ENCODE measurements around the gene SH3BP5L.

The SH3BP5L gene

DNA sequence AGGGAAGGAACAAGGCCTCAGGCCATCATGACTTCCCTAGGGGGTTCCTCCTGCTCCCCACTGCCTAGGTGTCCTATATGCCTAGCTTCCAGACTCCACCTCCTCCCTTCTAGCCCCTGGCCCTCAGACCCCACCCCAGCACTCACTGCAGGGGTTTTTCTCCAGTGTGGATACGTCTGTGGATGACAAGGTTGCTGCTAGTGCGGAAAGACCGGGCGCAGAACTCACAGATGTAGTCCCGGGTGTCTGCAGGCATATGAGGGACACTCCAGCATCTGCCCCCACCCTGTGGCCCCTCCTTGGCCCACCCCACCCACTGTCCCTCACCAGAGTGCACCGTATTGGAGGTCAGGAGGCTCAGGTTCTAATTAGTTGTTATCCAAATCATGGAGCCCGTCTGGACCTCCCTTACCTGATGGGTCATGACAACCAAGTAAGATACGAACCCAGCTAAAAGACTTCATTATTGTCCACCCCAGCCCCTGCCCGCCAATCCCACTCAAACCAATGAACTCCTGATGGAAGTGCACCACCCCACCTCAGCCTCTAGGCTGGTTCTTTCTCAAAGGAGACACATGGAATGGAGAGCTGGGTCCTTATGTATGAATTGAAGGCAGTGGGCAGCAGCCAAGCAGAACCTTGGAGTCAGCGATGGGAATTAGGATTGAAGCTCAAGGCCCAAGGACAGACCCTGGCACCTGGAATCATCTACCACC lies 25.0 kb upstream of the SH3BP5L start:
- Histone ChIP-seq H3K27me3 (ENCODE audit: control insufficient read depth, insufficient read depth, low read length) (no peaks in the 10 kb centered on the region), H3K4me1 (ENCODE audit: control insufficient read depth, insufficient read depth, low read length) (no peaks in the 10 kb centered on the region), H3K4me3 (ENCODE audit: low read depth, low read length) (no peak overlapping the region), H3K27ac (ENCODE audit: low read depth, low read length) (no peak overlapping the region), H3K9ac (ENCODE audit: low read depth, low read length) (no peak overlapping the region), H3K36me3 (ENCODE audit: control insufficient read depth, insufficient read depth, low read length) (peaks cover 96% of the 10 kb centered on the region), H3K9me3 (ENCODE audit: control insufficient read depth, insufficient read depth, low read length) (no peaks in the 10 kb centered on the region)

- Histone ChIP-seq H3K9ac (ENCODE audit: low read depth, low read length) (no peak overlapping the region), H3K4me3 (ENCODE audit: low read depth, low read length) (no peak overlapping the region), H3K9me3 (ENCODE audit: control insufficient read depth, insufficient read depth, low read length) (no peaks in the 10 kb centered on the region), H3K27ac (ENCODE audit: low read depth, low read length) (no peak overlapping the region), H3K27me3 (ENCODE audit: control insufficient read depth, insufficient read depth, low read length) (no peaks in the 10 kb centered on the region), H3K36me3 (ENCODE audit: control insufficient read depth, insufficient read depth, low read length) (peaks cover 96% of the 10 kb centered on the region), H3K4me1 (ENCODE audit: control insufficient read depth, insufficient read depth, low read length) (no peaks in the 10 kb centered on the region)
Measured at GRCh38 chr1:248850124-248850523, 24.4 kb upstream of the SH3BP5L start.

DNA sequence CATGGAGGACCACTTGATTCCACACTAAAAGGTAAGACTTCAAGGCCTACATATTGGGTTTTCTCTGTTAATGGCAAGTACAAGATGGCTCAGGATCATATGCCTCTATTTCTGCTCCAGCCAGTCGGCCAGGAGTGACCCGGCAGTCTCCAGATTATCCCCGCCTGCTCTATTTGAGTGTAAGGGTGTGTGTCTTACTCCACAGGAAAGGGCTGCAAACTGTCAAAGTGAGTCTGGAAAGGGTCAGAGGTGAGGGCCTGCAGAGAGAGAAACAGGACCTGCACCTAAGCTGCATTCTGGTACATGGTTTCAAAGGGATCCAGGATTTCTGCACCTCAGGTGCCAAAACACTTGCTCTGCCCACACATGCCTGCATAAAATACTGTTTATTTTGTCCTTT lies 23.9 kb upstream of the SH3BP5L start:
- no peak overlapping the region for H3K9ac ChIP-seq (ENCODE audit: low read depth, low read length)
- H3K4me1 ChIP-seq (ENCODE audit: control insufficient read depth, insufficient read depth, low read length) = no peaks in the 10 kb centered on the region
- no peaks in the 10 kb centered on the region for H3K9me3 ChIP-seq (ENCODE audit: control insufficient read depth, insufficient read depth, low read length)
- H3K27ac ChIP-seq (ENCODE audit: low read depth, low read length) = no peak overlapping the region
- no peaks in the 10 kb centered on the region for H3K27me3 ChIP-seq (ENCODE audit: control insufficient read depth, insufficient read depth, low read length)
- H3K36me3 ChIP-seq (ENCODE audit: control insufficient read depth, insufficient read depth, low read length) = peaks cover 96% of the 10 kb centered on the region
- no peak overlapping the region for H3K4me3 ChIP-seq (ENCODE audit: low read depth, low read length)

GRCh38 chr1:248849152-248849551 lies 23.4 kb upstream of the SH3BP5L start:
- no peaks in the 10 kb centered on the region for H3K4me1 ChIP-seq (ENCODE audit: control insufficient read depth, insufficient read depth, low read length)
- peaks cover 95% of the 10 kb centered on the region for H3K36me3 ChIP-seq (ENCODE audit: control insufficient read depth, insufficient read depth, low read length)
- H3K27me3 ChIP-seq (ENCODE audit: control insufficient read depth, insufficient read depth, low read length) = no peaks in the 10 kb centered on the region
- H3K9ac ChIP-seq (ENCODE audit: low read depth, low read length) = no peak overlapping the region
- no peak overlapping the region for H3K27ac ChIP-seq (ENCODE audit: low read depth, low read length)
- no peak overlapping the region for H3K4me3 ChIP-seq (ENCODE audit: low read depth, low read length)
- no peaks in the 10 kb centered on the region for H3K9me3 ChIP-seq (ENCODE audit: control insufficient read depth, insufficient read depth, low read length)

- Histone ChIP-seq H3K27ac (ENCODE audit: low read depth, low read length) (no peak overlapping the region), H3K9ac (ENCODE audit: low read depth, low read length) (no peak overlapping the region), H3K4me3 (ENCODE audit: low read depth, low read length) (no peak overlapping the region), H3K9me3 (ENCODE audit: control insufficient read depth, insufficient read depth, low read length) (no peaks in the 10 kb centered on the region), H3K27me3 (ENCODE audit: control insufficient read depth, insufficient read depth, low read length) (no peaks in the 10 kb centered on the region), H3K4me1 (ENCODE audit: control insufficient read depth, insufficient read depth, low read length) (no peaks in the 10 kb centered on the region), H3K36me3 (ENCODE audit: control insufficient read depth, insufficient read depth, low read length) (peaks cover 90% of the 10 kb centered on the region)
Measured at GRCh38 chr1:248848602-248849001, 22.9 kb upstream of the SH3BP5L start.

DNA sequence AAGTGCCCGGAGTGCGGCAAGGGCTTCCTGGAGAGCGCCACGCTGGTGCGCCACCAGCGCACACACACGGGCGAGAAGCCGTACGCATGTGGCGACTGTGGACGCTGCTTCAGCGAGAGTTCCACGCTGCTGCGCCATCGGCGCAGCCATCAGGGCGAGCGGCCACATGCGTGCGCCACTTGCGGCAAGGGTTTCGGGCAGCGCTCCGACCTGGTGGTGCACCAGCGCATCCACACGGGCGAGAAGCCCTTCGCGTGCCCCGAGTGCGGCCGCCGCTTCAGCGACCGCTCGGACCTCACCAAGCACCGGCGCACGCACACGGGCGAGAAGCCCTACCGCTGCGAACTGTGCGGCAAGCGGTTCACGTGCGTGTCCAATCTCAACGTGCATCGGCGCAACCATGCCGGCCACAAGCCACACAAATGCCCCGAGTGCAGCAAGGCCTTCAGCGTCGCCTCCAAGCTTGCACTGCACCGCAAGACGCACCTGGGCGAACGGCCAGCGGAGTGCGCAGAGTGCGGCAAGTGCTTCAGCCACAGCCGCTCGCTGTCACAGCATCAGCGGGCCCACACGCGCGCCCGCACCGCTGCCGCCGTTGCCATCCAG lies 22.3 kb upstream of the SH3BP5L start:
- Histone ChIP-seq H3K27me3 (ENCODE audit: control insufficient read depth, insufficient read depth, low read length) (no peaks in the 10 kb centered on the region), H3K36me3 (ENCODE audit: control insufficient read depth, insufficient read depth, low read length) (peaks cover 86% of the 10 kb centered on the region), H3K4me3 (ENCODE audit: low read depth, low read length) (no peak overlapping the region), H3K9me3 (ENCODE audit: control insufficient read depth, insufficient read depth, low read length) (no peaks in the 10 kb centered on the region), H3K27ac (ENCODE audit: low read depth, low read length) (no peak overlapping the region), H3K9ac (ENCODE audit: low read depth, low read length) (no peak overlapping the region), H3K4me1 (ENCODE audit: control insufficient read depth, insufficient read depth, low read length) (no peaks in the 10 kb centered on the region)

- H3K27me3 ChIP-seq (ENCODE audit: control insufficient read depth, insufficient read depth, low read length) = no peaks in the 10 kb centered on the region
- no peak overlapping the region for H3K4me3 ChIP-seq (ENCODE audit: low read depth, low read length)
- H3K9ac ChIP-seq (ENCODE audit: low read depth, low read length) = no peak overlapping the region
- peaks cover 80% of the 10 kb centered on the region for H3K36me3 ChIP-seq (ENCODE audit: control insufficient read depth, insufficient read depth, low read length)
- H3K27ac ChIP-seq (ENCODE audit: low read depth, low read length) = no peak overlapping the region
- H3K4me1 ChIP-seq (ENCODE audit: control insufficient read depth, insufficient read depth, low read length) = no peaks in the 10 kb centered on the region
- no peaks in the 10 kb centered on the region for H3K9me3 ChIP-seq (ENCODE audit: control insufficient read depth, insufficient read depth, low read length)
Measured at GRCh38 chr1:248847181-248847955, 21.7 kb upstream of the SH3BP5L start.

GRCh38 chr1:248844526-248844925 lies 18.8 kb upstream of the SH3BP5L start:
- Histone ChIP-seq H3K9me3 (ENCODE audit: control insufficient read depth, insufficient read depth, low read length) (no peaks in the 10 kb centered on the region), H3K9ac (ENCODE audit: low read depth, low read length) (no peak overlapping the region), H3K36me3 (ENCODE audit: control insufficient read depth, insufficient read depth, low read length) (peaks cover 55% of the 10 kb centered on the region), H3K4me1 (ENCODE audit: control insufficient read depth, insufficient read depth, low read length) (0 out of 2 replicates have a peak, but pooled peaks cover 3% of the 10 kb centered on the region), H3K4me3 (ENCODE audit: low read depth, low read length) (no peak overlapping the region), H3K27ac (ENCODE audit: low read depth, low read length) (no peak overlapping the region), H3K27me3 (ENCODE audit: control insufficient read depth, insufficient read depth, low read length) (no peaks in the 10 kb centered on the region)

DNA sequence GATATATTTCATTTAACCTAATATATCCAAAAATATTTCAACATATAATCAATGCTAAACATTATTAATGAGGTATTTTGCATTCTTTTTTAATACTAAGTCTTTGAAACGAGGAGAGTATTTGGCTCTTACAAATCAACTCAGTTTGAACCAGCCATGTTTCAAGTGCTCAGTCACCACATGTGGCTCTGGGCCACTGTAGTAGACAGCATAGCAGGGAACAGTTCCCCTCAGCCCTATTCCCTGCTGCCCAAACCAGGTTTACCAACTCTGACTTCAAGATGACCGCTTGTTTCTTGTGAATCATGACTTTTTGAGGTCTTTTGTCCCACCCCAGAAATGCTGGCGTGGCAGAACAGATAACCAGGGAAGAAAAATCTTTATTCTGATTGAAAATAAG lies 18.0 kb upstream of the SH3BP5L start:
- H3K27ac ChIP-seq (ENCODE audit: low read depth, low read length) = no peak overlapping the region
- no peak overlapping the region for H3K9ac ChIP-seq (ENCODE audit: low read depth, low read length)
- H3K9me3 ChIP-seq (ENCODE audit: control insufficient read depth, insufficient read depth, low read length) = no peaks in the 10 kb centered on the region
- peaks cover 46% of the 10 kb centered on the region for H3K36me3 ChIP-seq (ENCODE audit: control insufficient read depth, insufficient read depth, low read length)
- 0 out of 2 replicates have a peak, but pooled peaks cover 3% of the 10 kb centered on the region for H3K4me1 ChIP-seq (ENCODE audit: control insufficient read depth, insufficient read depth, low read length)
- H3K4me3 ChIP-seq (ENCODE audit: low read depth, low read length) = no peak overlapping the region
- no peaks in the 10 kb centered on the region for H3K27me3 ChIP-seq (ENCODE audit: control insufficient read depth, insufficient read depth, low read length)

DNA sequence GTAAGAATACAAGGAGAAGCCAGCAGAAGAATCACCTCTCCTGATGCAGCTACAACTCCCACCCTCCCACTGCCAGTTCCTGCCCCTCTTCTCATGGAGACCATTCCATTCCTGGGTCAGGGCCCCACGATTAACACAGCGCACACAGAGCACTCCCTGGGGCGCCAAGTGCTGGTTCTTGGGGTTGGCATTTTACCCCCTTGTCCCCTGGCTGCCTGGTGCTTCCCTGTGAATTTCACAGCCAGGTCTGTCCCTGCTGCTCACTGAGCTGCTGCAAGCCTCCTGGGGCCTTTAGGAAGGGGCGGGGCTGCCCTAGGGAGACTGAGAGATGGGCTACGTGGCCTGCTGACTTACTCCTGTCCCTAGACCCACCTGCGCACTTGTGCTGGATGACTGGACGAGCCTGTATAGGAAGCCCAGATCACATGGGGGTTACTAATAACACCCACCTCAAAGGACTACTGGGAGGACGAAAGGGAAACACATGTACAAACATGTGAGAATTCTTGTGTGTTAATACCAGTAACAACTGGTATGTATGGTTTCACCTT lies 17.1 kb upstream of the SH3BP5L start:
- H3K4me3 ChIP-seq (ENCODE audit: low read depth, low read length) = no peak overlapping the region
- no peaks in the 10 kb centered on the region for H3K27me3 ChIP-seq (ENCODE audit: control insufficient read depth, insufficient read depth, low read length)
- peaks cover 38% of the 10 kb centered on the region for H3K36me3 ChIP-seq (ENCODE audit: control insufficient read depth, insufficient read depth, low read length)
- no peak overlapping the region for H3K27ac ChIP-seq (ENCODE audit: low read depth, low read length)
- H3K9ac ChIP-seq (ENCODE audit: low read depth, low read length) = no peak overlapping the region
- H3K4me1 ChIP-seq (ENCODE audit: control insufficient read depth, insufficient read depth, low read length) = 0 out of 2 replicates have a peak, but pooled peaks cover 3% of the 10 kb centered on the region
- no peaks in the 10 kb centered on the region for H3K9me3 ChIP-seq (ENCODE audit: control insufficient read depth, insufficient read depth, low read length)
